ENCODE results near the gene APLN.

The APLN gene

GRCh38 chrX:129654652-129655546, at the start of gene APLN:
APLN (minus strand) TSS chrX:129654956; CDS start chrX:129654630, 326 bp downstream.
- DNase-seq, result peak; percentile 71

- no peak for DNase-seq
Measured at GRCh38 chrX:129704491-129704890, 49.7 kb upstream of the APLN start.

- DNase-seq, result peak; percentile 83
Measured at GRCh38 chrX:129701624-129702069, 46.9 kb upstream of the APLN start.

GRCh38 chrX:129700536-129700935, 45.8 kb upstream of the APLN start:
- DNase-seq, result no peak

GRCh38 chrX:129698150-129698549, 43.4 kb upstream of the APLN start:
- no peak for DNase-seq

GRCh38 chrX:129697204-129697829, 42.6 kb upstream of the APLN start:
- DNase-seq, result no peak

- no peak for DNase-seq
Measured at GRCh38 chrX:129696463-129697155, 41.9 kb upstream of the APLN start.

- DNase-seq, result no peak
Measured at GRCh38 chrX:129695937-129696336, 41.2 kb upstream of the APLN start.

GRCh38 chrX:129695535-129695934, 40.8 kb upstream of the APLN start:
- no peak for DNase-seq

- DNase-seq, result no peak
Measured at GRCh38 chrX:129694805-129695204, 40.0 kb upstream of the APLN start.

- no peak for DNase-seq
Measured at GRCh38 chrX:129693354-129693753, 38.6 kb upstream of the APLN start.

- no peak for DNase-seq
Measured at GRCh38 chrX:129690435-129690834, 35.7 kb upstream of the APLN start.

GRCh38 chrX:129689796-129690195, 35.0 kb upstream of the APLN start:
- DNase-seq, result no peak

GRCh38 chrX:129688097-129688496, 33.3 kb upstream of the APLN start:
- DNase-seq, result no peak

GRCh38 chrX:129686422-129686948, 31.7 kb upstream of the APLN start:
- peak; percentile 46 for DNase-seq

GRCh38 chrX:129682979-129683378, 28.2 kb upstream of the APLN start:
- DNase-seq, result no peak

GRCh38 chrX:129679901-129680300, 25.1 kb upstream of the APLN start:
- DNase-seq, result no peak

- DNase-seq, result no peak
Measured at GRCh38 chrX:129678614-129679195, 23.9 kb upstream of the APLN start.

GRCh38 chrX:129667412-129667811, 12.7 kb upstream of the APLN start:
- DNase-seq, result no peak

- no peak for DNase-seq
Measured at GRCh38 chrX:129665916-129666644, 11.3 kb upstream of the APLN start.

GRCh38 chrX:129663171-129663570, 8.4 kb upstream of the APLN start:
- no peak for DNase-seq

- no peak for DNase-seq
Measured at GRCh38 chrX:129661369-129661768, 6.6 kb upstream of the APLN start.
